A673 (cell line): ENCODE data around the gene ALDH7A1. TPM values are rescaled to one million over a fixed set of nuclear protein-coding genes. Genes with fewer than 3 reads are reported as not detected.
"Not testable (repeated sequence)": the region's sequence is repeated elsewhere in the genome, so short reads cannot be mapped to it uniquely, and the experiment has no call there.

ENCODE experiments used
- BruUV-seq: library from RNA; stranded (reverse); fragments of 400-500 nt; replicated peaks from 2 replicates; lab custom pipeline; 2021; lab: Mats Ljungman, UMichigan
- CTCF ChIA-PET: fragments of 300-600 bp; sonication (Branson Sonifier 250); formaldehyde crosslinking; loops from one replicate; lab custom pipeline; 2022; ENCODE audit warnings: antibody characterized with exemption; lab: Charles Lee
- POLR2A ChIA-PET: fragments of 300-600 bp; sonication (Branson Sonifier 250); formaldehyde crosslinking; loops from one replicate; lab custom pipeline; 2022; ENCODE audit warnings: antibody characterized with exemption; ENCODE audit not compliant: low non-redundant PET; lab: Charles Lee
- DNase-seq: peaks from one replicate; pipeline ENCODE4 v3.0.0-alpha.2; 2015; ENCODE audit warnings: low spot score
- H3K27ac ChIP-seq: fragments of 200-600 bp; sonication (generic); 2 replicates; pipeline ENCODE4 v1.5.1; 2016; ENCODE audit warnings: mixed run types, low read depth, mild to moderate bottlenecking, mixed read lengths, antibody characterized with exemption, low read length; ENCODE audit not compliant: poor library complexity, severe bottlenecking
- H3K27me3 ChIP-seq: fragments of 200-600 bp; sonication (generic); replicated peaks from 2 replicates; pipeline ENCODE4 v1.6.1; 2017; ENCODE audit warnings: mixed run types, low read depth, mild to moderate bottlenecking, mixed read lengths, antibody characterized with exemption, low read length; ENCODE audit not compliant: insufficient read depth, poor library complexity
- H3K36me3 ChIP-seq: fragments of 200-600 bp; sonication (generic); 2 replicates; pipeline ENCODE4 v1.6.1; 2016; ENCODE audit warnings: mixed run types, mild to moderate bottlenecking, mixed read lengths, antibody characterized with exemption, low read length; ENCODE audit not compliant: insufficient read depth, poor library complexity, severe bottlenecking
- H3K4me1 ChIP-seq: fragments of 200-600 bp; sonication (generic); 2 replicates; pipeline ENCODE4 v1.6.1; 2017; ENCODE audit warnings: mixed run types, mild to moderate bottlenecking, mixed read lengths, antibody characterized with exemption, low read length; ENCODE audit not compliant: insufficient read depth, poor library complexity, severe bottlenecking
- H3K4me3 ChIP-seq: fragments of 200-600 bp; sonication (generic); 2 replicates; pipeline ENCODE4 v1.5.1; 2016; ENCODE audit warnings: low read depth, mixed run types, mild to moderate bottlenecking, mixed read lengths, low read length; ENCODE audit not compliant: poor library complexity, severe bottlenecking
- H3K9me3 ChIP-seq: fragments of 200-600 bp; sonication (generic); 2 replicates; pipeline ENCODE4 v1.6.1; 2016; ENCODE audit warnings: mixed run types, low read depth, mild to moderate bottlenecking, mixed read lengths, antibody characterized with exemption, low read length; ENCODE audit not compliant: poor library complexity, severe bottlenecking
- CTCF ChIP-seq: fragments of 300-800, 200-600 bp; sonication (generic); conservative IDR thresholded peaks from 2 replicates; pipeline ENCODE4 v1.5.1; 2017; ENCODE audit warnings: low read depth, mild to moderate bottlenecking, antibody characterized with exemption, low read length, moderate library complexity, mixed read lengths
- EZH2 ChIP-seq: fragments of 200-600 bp; sonication (generic); IDR thresholded peaks from 2 replicates; pipeline ENCODE4 v1.6.1; 2017; ENCODE audit warnings: borderline replicate concordance, low read depth, mild to moderate bottlenecking, mixed read lengths, antibody characterized with exemption, low read length; ENCODE audit not compliant: poor library complexity, severe bottlenecking
- intact Hi-C: fragments of 100-400 bp; cut with micrococcal nuclease; formaldehyde crosslinking; loops from one replicate; pipeline ENCODE4 v1.10.0; 2022; ENCODE audit not compliant: unreplicated experiment
- total RNA-seq: library from RNA; stranded (reverse); gene quantifications from 2 replicates; pipeline ENCODE4 v1.2.3, GENCODE V29; 2021

Gene ALDH7A1
- total RNA-seq, 1 experiment from 2014 or later, result 95.2 TPM

GRCh38 chr5:126603402-126603991 lies 8.5 kb upstream of the ALDH7A1 start:
- Histone ChIP-seq H3K4me1 (peaks cover 7% of the 10 kb centered on the region), H3K27ac (no peak overlapping the region), H3K4me3 (no peak overlapping the region), H3K27me3 (no peaks in the 10 kb centered on the region), H3K36me3 (peaks cover 45% of the 10 kb centered on the region), H3K9me3 (no peaks in the 10 kb centered on the region)
- no TSS peak for BruUV-seq
- no peak for DNase-seq
- intact Hi-C loops, result no loop called here
- TF ChIP-seq CTCF (no peak), EZH2 (no peak)
- ChIA-PET CTCF (interaction anchor here (0.6 kb wide), 1 partner anchor 81 kb away, joined by 3 read pairs; no protein-coding TSS in a partner anchor), POLR2A (no interaction called here)

GRCh38 chr5:126600631-126601511 lies 5.9 kb upstream of the ALDH7A1 start, which contains the start of gene PHAX:
PHAX (plus strand) TSS chr5:126600947; CDS start chr5:126600963, 16 bp downstream.
- CTCF ChIA-PET, result interaction anchor here (0.5 to 1.7 kb wide), 3 partner anchors 34 to 313 kb away, joined by 3 to 5 read pairs (median 3); no protein-coding TSS in a partner anchor
- H3K27ac ChIP-seq, result peak within 1 kb of the TSS; percentile 90
- H3K4me3 ChIP-seq, result peak within 1 kb of the TSS; percentile 98
- intact Hi-C loops, result no loop called here
- no peaks in the 10 kb centered on the region for H3K9me3 ChIP-seq
- DNase-seq, result peak; percentile 86
- no peaks in the 10 kb centered on the region for H3K27me3 ChIP-seq
- peaks cover 26% of the 10 kb centered on the region for H3K36me3 ChIP-seq
- BruUV-seq, result TSS peak; percentile 44
- no peak for TF ChIP-seq EZH2
- peak; percentile 75 for TF ChIP-seq CTCF
- POLR2A ChIA-PET, result no interaction called here
- H3K4me1 ChIP-seq, result peaks cover 7% of the 10 kb centered on the region

- POLR2A ChIA-PET, H3K4me1 ChIP-seq, DNase-seq, H3K9me3 ChIP-seq, BruUV-seq, H3K27me3 ChIP-seq: not testable (repeated sequence)
- H3K4me3 ChIP-seq, result peak overlapping the region; percentile 98
- peaks cover 18% of the 10 kb centered on the region for H3K36me3 ChIP-seq
- CTCF ChIA-PET, result interaction anchor here (1.7 kb wide), 1 partner anchor 261 kb away, joined by 5 read pairs; no protein-coding TSS in a partner anchor
- H3K27ac ChIP-seq, result peak overlapping the region; percentile 90
- intact Hi-C loops, result loop anchor here (5.0 kb wide), 2 partner anchors 58 to 248 kb away; no protein-coding TSS in a partner anchor
Measured at GRCh38 chr5:126599971-126600630, 5.1 kb upstream of the ALDH7A1 start.
